Measurements from ENCODE around the gene KL. TPM values are rescaled to one million over a fixed set of nuclear protein-coding genes. Genes with fewer than 3 reads are reported as not detected.
A peak's percentile ranks its signal among the peaks of the same experiment; 100 is the strongest.

KL gene
- total RNA-seq, 1 experiment from 2014 or later, result 0.28 TPM

DNA sequence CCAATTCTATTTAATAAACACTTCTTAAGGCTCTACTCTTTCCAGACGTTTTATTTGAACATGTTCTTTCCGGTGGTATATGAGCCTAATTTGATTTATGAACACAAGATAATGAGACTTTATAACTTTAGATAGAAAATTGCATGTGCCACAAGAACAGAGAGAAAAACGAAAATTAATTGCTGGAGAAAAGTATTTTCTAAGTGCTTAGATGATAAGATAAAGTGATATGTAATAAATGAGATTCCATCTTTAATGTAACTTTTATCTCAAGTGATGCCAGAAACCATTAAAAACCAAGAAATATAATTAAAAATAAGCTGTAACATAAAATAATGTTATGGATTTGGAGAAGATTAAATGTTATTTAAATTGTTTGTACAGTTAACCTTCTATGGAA is 33.2 kb upstream of the KL start:
- no TSS peak for BruUV-seq (replicated peaks)
- Histone ChIP-seq H3K27me3 (ENCODE audit: control insufficient read depth, insufficient read depth, low read length) (no peaks in the 10 kb centered on the region), H3K4me1 (ENCODE audit: control insufficient read depth, insufficient read depth, low read length) (no peaks in the 10 kb centered on the region), H3K9me3 (ENCODE audit: control insufficient read depth, insufficient read depth, low read depth, low read length) (no peaks in the 10 kb centered on the region), H3K36me3 (ENCODE audit: control insufficient read depth, insufficient read depth, low read length) (no peaks in the 10 kb centered on the region), H3K27ac (ENCODE audit: low read length) (no peak overlapping the region), H3K4me3 (ENCODE audit: low read depth in 2 of 2, low read length in 2 of 2) (no peak overlapping the region)
- intact Hi-C loops (cut with micrococcal nuclease; ENCODE audit: unreplicated experiment) (no loop called here), in situ Hi-C loops (cut with HindIII; ENCODE audit: low pct_unique_long_range_greater_than_20kb, low sequenced_read_pairs) (no loop called here)
- CTCF ChIA-PET, result no interaction called here
- no peak for TF ChIP-seq POLR2AphosphoS5 (IDR thresholded peaks at IDR 0.05; ENCODE audit: low read depth, low read length)
- TF ChIP-seq SIN3A (IDR thresholded peaks at IDR 0.05; ENCODE audit: borderline replicate concordance, insufficient read depth, low read depth, low read length), result no peak
- no peak for TF ChIP-seq REST (IDR thresholded peaks at IDR 0.05; ENCODE audit: insufficient read depth in 1 of 2, low read depth in 2 of 2, low read length in 1 of 2)
- no peak for TF ChIP-seq TCF7L2 (IDR thresholded peaks at IDR 0.05; ENCODE audit: low read depth, low read length)
- TF ChIP-seq CTCF (IDR thresholded peaks at IDR 0.05), result no peak
- ATAC-seq (no peak), DNase-seq (ENCODE audit: low read depth, low spot score) (no peak)
- POLR2A ChIA-PET, result no interaction called here

DNA sequence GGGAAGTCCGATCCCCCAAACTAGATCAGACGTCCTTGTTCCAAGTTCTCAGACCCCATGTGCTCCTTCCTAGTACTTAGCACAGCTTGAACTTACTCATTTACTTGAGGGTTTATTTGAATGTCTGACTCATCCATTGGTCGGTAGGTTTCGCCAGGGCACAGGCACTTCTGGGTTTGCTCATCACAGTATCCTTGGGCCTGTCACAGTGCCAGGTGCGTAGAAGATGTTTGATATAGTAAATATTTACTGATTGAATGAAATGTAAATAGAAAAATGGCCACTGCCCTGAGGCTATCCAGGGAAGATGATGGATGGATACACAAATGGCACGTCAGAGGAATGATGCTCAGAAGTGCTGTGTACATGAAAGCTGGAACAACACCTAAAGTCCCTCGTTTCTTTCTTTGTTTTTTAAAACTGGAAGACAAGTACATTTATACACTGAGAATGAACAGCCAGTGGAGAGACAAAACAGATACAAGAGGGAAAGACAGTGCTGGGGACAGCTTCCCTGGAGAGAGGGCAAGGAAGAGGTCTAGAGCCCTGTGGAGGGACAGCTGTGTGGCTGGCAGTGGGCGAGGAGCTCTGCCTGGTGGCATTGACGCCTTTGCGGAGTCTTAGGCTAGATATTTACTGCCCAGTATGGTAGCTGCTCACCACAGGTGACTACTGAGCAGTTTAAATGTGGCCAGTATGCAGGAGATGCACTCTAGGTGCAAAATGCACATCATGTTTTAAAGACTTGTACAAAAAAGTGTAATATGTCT is 31.2 kb upstream of the KL start:
- CTCF ChIA-PET, result no interaction called here
- Histone ChIP-seq H3K27ac (ENCODE audit: low read length) (no peak overlapping the region), H3K36me3 (ENCODE audit: control insufficient read depth, insufficient read depth, low read length) (no peaks in the 10 kb centered on the region), H3K27me3 (ENCODE audit: control insufficient read depth, insufficient read depth, low read length) (no peaks in the 10 kb centered on the region), H3K4me3 (ENCODE audit: low read depth in 2 of 2, low read length in 2 of 2) (no peak overlapping the region), H3K9me3 (ENCODE audit: control insufficient read depth, insufficient read depth, low read depth, low read length) (no peaks in the 10 kb centered on the region), H3K4me1 (ENCODE audit: control insufficient read depth, insufficient read depth, low read length) (no peaks in the 10 kb centered on the region)
- TF ChIP-seq SIN3A (IDR thresholded peaks at IDR 0.05; ENCODE audit: borderline replicate concordance, insufficient read depth, low read depth, low read length) (no peak), POLR2AphosphoS5 (IDR thresholded peaks at IDR 0.05; ENCODE audit: low read depth, low read length) (no peak), CTCF (IDR thresholded peaks at IDR 0.05) (no peak), REST (IDR thresholded peaks at IDR 0.05; ENCODE audit: insufficient read depth in 1 of 2, low read depth in 2 of 2, low read length in 1 of 2) (no peak), TCF7L2 (IDR thresholded peaks at IDR 0.05; ENCODE audit: low read depth, low read length) (no peak)
- ATAC-seq (peak; percentile 66; the same call in 1 of the 2 replicates), DNase-seq (ENCODE audit: low read depth, low spot score) (peak; percentile 80)
- intact Hi-C loops (cut with micrococcal nuclease; ENCODE audit: unreplicated experiment), result no loop called here
- in situ Hi-C loops (cut with HindIII; ENCODE audit: low pct_unique_long_range_greater_than_20kb, low sequenced_read_pairs), result no loop called here
- no TSS peak for BruUV-seq (replicated peaks)
- POLR2A ChIA-PET, result no interaction called here

Measured in Panc1 (cell line).